Measurements from ENCODE around the gene METTL8.
"Not testable (repeated sequence)": the region's sequence is repeated elsewhere in the genome, so short reads cannot be mapped to it uniquely, and the experiment has no call there.

METTL8 gene

DNA sequence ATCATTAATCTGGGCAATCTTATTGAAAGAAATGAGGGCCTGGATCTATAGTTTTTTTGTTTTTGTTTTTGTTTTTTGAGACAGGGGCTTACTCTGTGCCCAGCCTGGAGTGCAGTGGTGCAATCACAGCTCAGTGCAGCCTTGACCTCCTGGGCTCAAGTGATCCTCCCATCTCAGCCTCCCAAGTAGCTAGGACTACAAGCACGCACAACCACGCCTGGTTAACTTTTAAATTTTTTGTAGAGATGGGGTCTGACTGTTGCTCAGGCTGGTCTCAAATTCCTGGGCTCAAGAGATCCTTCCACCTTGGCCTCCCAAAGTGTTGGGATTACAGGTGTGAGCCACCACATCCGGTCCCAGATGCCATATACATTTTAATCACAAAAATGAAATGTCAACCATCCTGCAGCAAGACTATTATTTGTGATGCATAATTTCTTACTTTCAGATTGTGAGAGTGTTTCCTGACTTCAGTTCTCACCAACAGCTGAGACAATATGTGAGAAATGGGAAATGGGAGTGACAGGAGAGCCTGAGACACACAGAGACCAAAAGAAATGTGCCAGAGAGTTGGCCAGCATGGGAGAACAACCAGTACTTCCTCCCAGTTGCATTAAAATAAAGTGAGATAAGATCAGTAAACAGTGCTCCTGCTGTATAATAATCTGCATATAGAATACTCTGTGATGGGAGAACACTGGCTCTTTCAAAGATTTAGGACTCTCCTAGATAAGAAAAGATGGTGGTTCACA is 87.6 kb downstream of the METTL8 start:
- no peak for DNase-seq (ENCODE audit: low read depth)

- DNase-seq (ENCODE audit: low read depth): no peak
These were observed 89.6 kb downstream of the METTL8 start for GRCh38 chr2:171344182-171344581.

- no peak for DNase-seq (ENCODE audit: low read depth)
These were observed 91.8 kb downstream of the METTL8 start for GRCh38 chr2:171342067-171342413.

- no peak for DNase-seq (ENCODE audit: low read depth)
These were observed 92.3 kb downstream of the METTL8 start for GRCh38 chr2:171341394-171342066.

GRCh38 chr2:171334946-171335345 is 98.8 kb downstream of the METTL8 start:
- DNase-seq (ENCODE audit: low read depth): no peak

GRCh38 chr2:171334171-171334570 is 99.6 kb downstream of the METTL8 start:
- DNase-seq (ENCODE audit: low read depth): no peak

- no peak for DNase-seq (ENCODE audit: low read depth)
These were observed 103.4 kb downstream of the METTL8 start for GRCh38 chr2:171330155-171330956.

DNA sequence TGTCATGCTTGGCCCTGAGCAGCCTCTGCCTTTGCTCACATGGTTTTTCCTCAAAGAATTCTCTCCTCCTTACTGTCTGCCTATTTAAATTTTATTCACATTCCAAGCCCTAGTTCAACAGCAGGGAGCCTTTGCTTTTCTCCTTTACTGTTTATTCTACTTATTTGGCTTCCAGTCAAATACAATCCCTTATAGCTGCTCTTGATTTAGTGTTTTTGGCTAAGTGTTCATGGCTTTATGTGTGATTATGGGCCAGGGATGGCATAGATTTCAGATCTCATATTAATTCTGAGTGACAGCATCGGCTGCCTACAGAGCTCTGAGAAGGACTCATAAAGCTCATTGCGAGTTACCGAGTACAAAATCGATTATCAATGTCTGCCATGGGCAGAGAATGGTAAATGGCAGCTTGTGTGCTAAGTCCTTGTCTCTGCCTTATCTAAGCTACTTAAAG is 106.7 kb downstream of the METTL8 start:
- no peak for DNase-seq (ENCODE audit: low read depth)

- no peak for DNase-seq (ENCODE audit: low read depth)
These were observed 107.8 kb downstream of the METTL8 start for GRCh38 chr2:171325886-171326585.

- no peak for DNase-seq (ENCODE audit: low read depth)
These were observed 109.7 kb downstream of the METTL8 start for GRCh38 chr2:171323971-171324528.

DNA sequence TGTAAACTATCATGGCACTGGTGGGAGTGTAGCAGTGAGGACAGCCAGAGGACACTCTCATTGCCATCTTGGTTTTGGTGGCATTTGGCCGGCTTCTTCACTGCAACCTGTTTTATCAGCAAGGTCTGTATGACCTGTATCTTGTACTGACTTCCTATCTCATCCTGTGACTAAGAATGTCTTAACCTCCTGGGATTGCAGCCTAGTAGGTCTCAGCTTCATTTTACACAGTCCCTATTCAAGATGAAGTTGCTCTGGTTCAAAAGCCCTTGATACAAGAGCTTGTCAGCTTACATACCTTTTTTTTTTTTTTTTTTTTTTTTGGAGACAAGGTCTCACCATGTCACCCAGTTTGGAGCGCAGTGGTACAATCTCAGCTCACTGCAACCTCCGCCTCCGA is 110.9 kb downstream of the METTL8 start:
- no peak for DNase-seq (ENCODE audit: low read depth)

- DNase-seq (ENCODE audit: low read depth): no peak
These were observed 113.1 kb downstream of the METTL8 start for GRCh38 chr2:171320731-171321130.

- DNase-seq (ENCODE audit: low read depth): no peak
These were observed 113.6 kb downstream of the METTL8 start for GRCh38 chr2:171320208-171320621.

DNA sequence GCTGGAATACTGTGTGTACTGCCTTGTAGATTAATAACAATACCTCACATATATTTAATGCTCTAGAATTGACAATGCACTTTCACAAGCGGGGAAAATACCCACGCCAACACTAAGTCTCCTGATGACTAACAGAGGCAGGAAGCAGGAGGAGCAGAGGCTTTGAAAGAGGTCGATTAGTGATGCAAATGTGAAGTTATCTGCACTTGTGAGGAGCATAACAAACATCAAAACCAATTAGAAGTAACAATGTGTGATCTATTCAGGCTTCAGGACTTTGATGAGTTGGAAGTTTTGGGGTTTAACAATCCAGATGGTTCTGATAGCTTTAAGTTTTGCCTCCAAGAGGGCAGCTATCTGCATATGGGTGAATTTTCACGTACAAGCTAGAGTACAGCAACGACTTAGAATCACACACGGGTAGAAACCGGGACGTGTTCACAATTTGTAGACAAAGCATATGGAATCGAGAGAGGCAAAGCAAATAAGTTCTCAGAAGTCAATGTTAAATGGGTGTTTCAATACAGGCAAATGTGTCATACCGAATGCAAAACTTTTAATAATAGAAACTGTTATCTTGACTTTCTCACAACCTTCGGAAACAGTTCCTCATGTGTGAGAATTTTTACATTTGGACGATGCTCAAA is 114.5 kb downstream of the METTL8 start:
- DNase-seq (ENCODE audit: low read depth): no peak

DNA sequence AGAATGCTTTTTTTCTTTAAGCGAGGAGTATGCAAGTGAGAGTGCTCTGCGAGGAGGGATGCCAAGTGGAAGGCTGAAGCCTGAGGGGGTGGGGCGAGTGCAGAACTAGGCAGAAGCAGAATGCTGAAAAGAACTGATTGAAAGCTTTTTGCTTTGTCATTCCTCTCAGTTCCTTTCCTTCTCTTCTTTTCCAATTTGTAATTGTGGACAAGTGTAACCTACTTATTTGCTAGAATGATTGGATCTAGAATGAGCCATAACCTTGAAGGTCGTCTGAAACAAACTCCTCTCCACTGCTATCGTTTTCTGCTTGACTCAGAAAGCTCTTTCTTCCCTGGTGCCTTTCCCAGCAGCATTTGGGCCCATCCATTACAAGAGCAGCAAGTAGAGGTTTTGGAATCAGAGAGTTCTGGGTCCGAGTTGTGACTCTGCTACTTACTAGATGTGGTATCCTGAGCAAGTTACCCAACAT is 115.3 kb downstream of the METTL8 start:
- DNase-seq (ENCODE audit: low read depth): no peak

DNA sequence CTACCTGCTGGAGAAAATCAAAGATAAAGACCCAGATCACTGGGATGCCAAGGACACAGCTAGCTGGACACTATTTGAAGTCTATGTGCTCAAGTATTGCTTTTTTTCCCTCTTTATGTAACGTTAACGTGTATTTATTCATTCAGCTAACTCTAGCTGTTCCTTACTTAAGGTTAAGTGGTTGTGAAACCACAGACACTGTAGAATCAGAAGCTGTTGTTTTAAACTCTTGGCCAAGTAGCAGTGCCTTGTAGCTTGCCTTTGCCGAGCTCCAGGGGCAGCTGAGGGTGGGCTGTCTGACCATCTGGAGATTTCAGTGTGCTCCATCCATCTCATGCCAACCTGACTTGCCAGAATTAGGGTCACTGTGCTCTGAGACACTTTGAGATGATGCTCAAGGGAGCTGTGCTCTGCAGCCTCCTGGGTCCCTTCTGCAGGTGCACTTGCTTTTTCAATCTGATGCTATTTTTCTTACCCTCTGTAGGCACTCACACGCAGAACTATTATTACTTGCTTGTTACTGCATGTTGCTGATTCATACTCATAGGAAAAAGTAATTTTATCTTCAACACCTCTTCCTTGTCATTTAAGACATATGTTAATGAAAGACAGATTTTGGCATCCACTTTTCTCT is 116.2 kb downstream of the METTL8 start:
- DNase-seq (ENCODE audit: low read depth): no peak

DNA sequence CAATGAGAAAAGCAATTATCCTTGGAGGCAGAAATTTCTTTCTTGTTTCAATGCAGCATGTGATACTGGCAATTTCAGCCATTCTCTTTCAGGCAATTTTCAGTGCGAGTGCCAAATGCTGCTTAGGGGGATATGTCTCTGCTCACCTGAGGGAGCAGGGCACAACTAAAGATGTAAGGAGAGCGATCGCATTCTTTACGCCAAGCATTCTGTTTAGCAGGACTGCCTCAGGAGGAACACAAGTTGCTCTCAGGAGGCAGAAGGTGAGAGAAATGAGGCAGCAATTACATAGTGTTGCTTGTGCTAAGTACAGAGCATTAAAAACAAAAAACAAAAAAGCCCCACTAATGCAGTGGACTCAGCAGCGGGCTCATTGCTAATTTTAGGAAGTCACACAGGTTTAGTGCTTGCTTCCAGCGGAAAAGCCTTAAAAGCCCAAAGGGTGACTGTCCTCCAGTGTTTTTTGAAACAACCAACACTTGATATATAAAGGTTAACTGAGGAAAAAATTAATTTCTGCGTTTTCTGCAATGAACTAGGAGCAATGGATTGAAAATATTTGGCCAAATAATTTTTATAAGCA is 116.9 kb downstream of the METTL8 start:
- no peak for DNase-seq (ENCODE audit: low read depth)

DNA sequence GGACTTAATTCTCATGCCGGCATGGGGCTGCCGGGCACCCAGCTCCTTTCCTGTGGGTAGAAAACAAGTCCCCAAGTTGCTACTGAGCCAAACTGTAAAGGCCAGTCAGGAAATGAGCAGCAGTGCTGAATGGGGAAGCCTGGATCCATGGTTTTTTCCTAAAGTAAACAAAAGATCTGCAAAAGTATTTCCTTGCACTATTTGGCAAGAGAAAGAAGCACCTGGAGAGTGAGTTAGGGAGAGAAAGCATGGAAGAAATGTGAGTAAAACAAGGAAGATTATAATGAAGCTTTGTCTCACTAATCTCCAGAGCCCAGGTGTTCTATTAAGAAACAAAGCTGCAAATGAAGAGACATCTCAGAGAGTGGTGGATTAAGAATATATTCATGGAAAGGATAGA is 117.6 kb downstream of the METTL8 start:
- no peak for DNase-seq (ENCODE audit: low read depth)

- DNase-seq (ENCODE audit: low read depth): no peak
These were observed 118.0 kb downstream of the METTL8 start for GRCh38 chr2:171315781-171316180.

GRCh38 chr2:171312182-171312581 is 121.6 kb downstream of the METTL8 start:
- DNase-seq (ENCODE audit: low read depth): not testable (repeated sequence)
